Upper lobe of left lung (tissue), 4 donors: ENCODE results near the gene ENOX1.

Experiments used
- CTCF ChIP-seq, 6 experiments: fragments of 450-650 bp in 4 of 6; fragments of 200-600 bp in 2 of 6; sonication (generic) in 2 of 6; IDR thresholded peaks; one replicate each; pipeline ENCODE4 v1.5.1; 2016 to 2019; ENCODE audit warnings: antibody characterized with exemption in 6 of 6
- POLR2A ChIP-seq, 4 donors: fragments of 450-650 bp; IDR thresholded peaks; one replicate each; pipeline ENCODE4 v1.5.1; 2016 to 2017; ENCODE audit warnings: antibody characterized with exemption in 4 of 4, mild to moderate bottlenecking in 2 of 4

- no peak for TF ChIP-seq POLR2A (IDR thresholded peaks at IDR 0.05)
- no peak for TF ChIP-seq CTCF (IDR thresholded peaks at IDR 0.05)
Observed at GRCh38 chr13:43230989-43231388, 555.8 kb downstream of the ENOX1 start.
